IPS-11a (cell line): Measurements from ENCODE around the gene PMPCA.
A peak's percentile ranks its signal among the peaks of the same experiment; 100 is the strongest.
"Not testable (repeated sequence)": the region's sequence is repeated elsewhere in the genome, so short reads cannot be mapped to it uniquely, and the experiment has no call there.

Experiments used
- H3K4me3 ChIP-seq: one replicate; pipeline ENCODE4 v1.5.1; 2013; ENCODE audit warnings: low read depth, low read length, control low read depth

Gene PMPCA

GRCh38 chr9:136409557-136410455 lies 652 bp upstream of the PMPCA start:
- peak overlapping the region; percentile 67 for H3K4me3 ChIP-seq

GRCh38 chr9:136411378-136411777 lies 920 bp downstream of the PMPCA start:
- H3K4me3 ChIP-seq = peak overlapping the region; percentile 84

- H3K4me3 ChIP-seq = no peak overlapping the region
Observed at GRCh38 chr9:136412962-136413361, 2.5 kb downstream of the PMPCA start.

GRCh38 chr9:136416427-136416826 lies 6.0 kb downstream of the PMPCA start:
- H3K4me3 ChIP-seq = no peak overlapping the region

GRCh38 chr9:136416914-136417313 lies 6.5 kb downstream of the PMPCA start:
- no peak overlapping the region for H3K4me3 ChIP-seq

GRCh38 chr9:136418182-136419091 lies 8.0 kb downstream of the PMPCA start:
- H3K4me3 ChIP-seq = no peak overlapping the region

- H3K4me3 ChIP-seq = no peak overlapping the region
Observed at GRCh38 chr9:136419092-136419420, 8.6 kb downstream of the PMPCA start.

GRCh38 chr9:136421791-136422190 lies 11.3 kb downstream of the PMPCA start:
- no peak overlapping the region for H3K4me3 ChIP-seq

- no peak overlapping the region for H3K4me3 ChIP-seq
Observed at GRCh38 chr9:136422876-136423275, 12.4 kb downstream of the PMPCA start.

- no peak overlapping the region for H3K4me3 ChIP-seq
Observed at GRCh38 chr9:136423432-136424146, 13.1 kb downstream of the PMPCA start.

GRCh38 chr9:136424750-136425362 lies 14.4 kb downstream of the PMPCA start:
- H3K4me3 ChIP-seq = no peak overlapping the region

- not testable (repeated sequence) for H3K4me3 ChIP-seq
Observed at GRCh38 chr9:136425367-136425766, 14.9 kb downstream of the PMPCA start.

- no peak overlapping the region for H3K4me3 ChIP-seq
Observed at GRCh38 chr9:136426787-136427186, 16.3 kb downstream of the PMPCA start.

- H3K4me3 ChIP-seq = no peak overlapping the region
Observed at GRCh38 chr9:136429075-136429628, 18.7 kb downstream of the PMPCA start.

- H3K4me3 ChIP-seq = no peak overlapping the region
Observed at GRCh38 chr9:136429683-136430491, 19.4 kb downstream of the PMPCA start.

- no peak overlapping the region for H3K4me3 ChIP-seq
Observed at GRCh38 chr9:136430588-136431234, 20.3 kb downstream of the PMPCA start.

- H3K4me3 ChIP-seq = no peak overlapping the region
Observed at GRCh38 chr9:136431782-136432350, 21.4 kb downstream of the PMPCA start.

GRCh38 chr9:136432591-136432990 lies 22.1 kb downstream of the PMPCA start:
- H3K4me3 ChIP-seq = no peak overlapping the region
